Measurements from ENCODE around the gene PRELID3B. TPM values are rescaled to one million over a fixed set of nuclear protein-coding genes. Genes with fewer than 3 reads are reported as not detected.
A peak's percentile ranks its signal among the peaks of the same experiment; 100 is the strongest.
"Not testable (repeated sequence)": the region's sequence is repeated elsewhere in the genome, so short reads cannot be mapped to it uniquely, and the experiment has no call there.

Gene PRELID3B
- total RNA-seq, 3 donors from 2014 or later (not counting 1 experiment from before 2014, with no cell fraction given): 49.3 to 51.6 (median 51.4) TPM

GRCh38 chr20:59014680-59015389, 27.8 kb downstream of the PRELID3B start:
- Mint-ChIP-seq H3K27ac (peak overlapping the region; percentile 34 to 57), H3K9me3 (no peaks in the 10 kb centered on the region)
- H3K4me3 ChIP-seq (ENCODE audit: low read length): no peak overlapping the region

GRCh38 chr20:59013959-59014608, 28.5 kb downstream of the PRELID3B start:
- Mint-ChIP-seq H3K4me3 (peak overlapping the region; percentile 21), H3K27me3 (ENCODE audit: low read depth in 2 of 2) (no peaks in the 10 kb centered on the region), H3K36me3 (no peaks in the 10 kb centered on the region), H3K9me3 (no peaks in the 10 kb centered on the region), H3K4me1 (peaks cover 35 to 43% of the 10 kb centered on the region in 2 donors), H3K27ac (peak overlapping the region; percentile 34 to 57)
- TF ChIP-seq CTCF (IDR thresholded peaks at IDR 0.05): no peak
- H3K4me1 ChIP-seq (ENCODE audit: control insufficient read depth, insufficient read depth, low read length): peaks cover 32% of the 10 kb centered on the region
- no peak overlapping the region for H3K4me3 ChIP-seq (ENCODE audit: low read length)
- DNase-seq (peak; percentile 15 to 45), ATAC-seq (peak; percentile 49 to 66 (median 60))
- H3K27ac ChIP-seq (ENCODE audit: low read length): no peak overlapping the region
- H3K36me3 ChIP-seq (ENCODE audit: control insufficient read depth, insufficient read depth, low read length): no peaks in the 10 kb centered on the region
- no peaks in the 10 kb centered on the region for H3K27me3 ChIP-seq (ENCODE audit: control insufficient read depth, insufficient read depth, low read length)
- WGBS (ENCODE audit: insufficient coverage): 39% methylated on average over 13 of the region's 13 CpGs
- intact Hi-C loops (cut with micrococcal nuclease): no loop called here
- no peaks in the 10 kb centered on the region for H3K9me3 ChIP-seq (ENCODE audit: control insufficient read depth, insufficient read depth, low read length)

More at GRCh38 chr20:59014680-59015389, 27.8 kb downstream of the PRELID3B start:
- intact Hi-C loops (cut with micrococcal nuclease): no loop called here
- Mint-ChIP-seq H3K4me1 (peaks cover 35 to 46% of the 10 kb centered on the region in 2 donors), H3K36me3 (no peaks in the 10 kb centered on the region), H3K27me3 (ENCODE audit: low read depth in 2 of 2) (no peaks in the 10 kb centered on the region), H3K4me3 (no peak overlapping the region)
- DNase-seq: peak in 1 of 2 donors; percentile 4
- TF ChIP-seq CTCF (IDR thresholded peaks at IDR 0.05): no peak
- no peaks in the 10 kb centered on the region for H3K9me3 ChIP-seq (ENCODE audit: control insufficient read depth, insufficient read depth, low read length)
- no peaks in the 10 kb centered on the region for H3K27me3 ChIP-seq (ENCODE audit: control insufficient read depth, insufficient read depth, low read length)
- no peak overlapping the region for H3K27ac ChIP-seq (ENCODE audit: low read length)
- no peak for ATAC-seq
- peaks cover 32% of the 10 kb centered on the region for H3K4me1 ChIP-seq (ENCODE audit: control insufficient read depth, insufficient read depth, low read length)
- no peaks in the 10 kb centered on the region for H3K36me3 ChIP-seq (ENCODE audit: control insufficient read depth, insufficient read depth, low read length)
- 83% methylated on average over 17 of the region's 17 CpGs for WGBS (ENCODE audit: insufficient coverage)

- Mint-ChIP-seq H3K9me3 (no peaks in the 10 kb centered on the region), H3K4me3 (no peak overlapping the region), H3K36me3 (no peaks in the 10 kb centered on the region), H3K4me1 (peaks cover 35 to 41% of the 10 kb centered on the region in 2 donors), H3K27ac (peak overlapping the region in 1 of 2 donors; percentile 42), H3K27me3 (ENCODE audit: low read depth in 2 of 2) (no peaks in the 10 kb centered on the region)
- DNase-seq: peak in 1 of 2 donors; percentile 10
- WGBS (ENCODE audit: insufficient coverage): 94% methylated on average over 17 of the region's 17 CpGs
- ATAC-seq: no peak
- Histone ChIP-seq H3K9me3 (ENCODE audit: control insufficient read depth, insufficient read depth, low read length) (no peaks in the 10 kb centered on the region), H3K27ac (ENCODE audit: low read length) (no peak overlapping the region), H3K4me1 (ENCODE audit: control insufficient read depth, insufficient read depth, low read length) (peaks cover 38% of the 10 kb centered on the region), H3K4me3 (ENCODE audit: low read length) (no peak overlapping the region), H3K36me3 (ENCODE audit: control insufficient read depth, insufficient read depth, low read length) (no peaks in the 10 kb centered on the region), H3K27me3 (ENCODE audit: control insufficient read depth, insufficient read depth, low read length) (no peaks in the 10 kb centered on the region)
- intact Hi-C loops (cut with micrococcal nuclease): no loop called here
- TF ChIP-seq CTCF (IDR thresholded peaks at IDR 0.05): no peak
Measured at GRCh38 chr20:59013031-59013951, 29.3 kb downstream of the PRELID3B start.

GRCh38 chr20:59011874-59012157, 30.8 kb downstream of the PRELID3B start:
- H3K36me3 ChIP-seq (ENCODE audit: control insufficient read depth, insufficient read depth, low read length); H3K27ac Mint-ChIP-seq; H3K27me3 ChIP-seq (ENCODE audit: control insufficient read depth, insufficient read depth, low read length); H3K27me3 Mint-ChIP-seq (ENCODE audit: low read depth in 2 of 2); H3K4me3 Mint-ChIP-seq; H3K27ac ChIP-seq (ENCODE audit: low read length); H3K9me3 ChIP-seq (ENCODE audit: control insufficient read depth, insufficient read depth, low read length); H3K4me3 ChIP-seq (ENCODE audit: low read length); ATAC-seq; DNase-seq; H3K9me3 Mint-ChIP-seq; intact Hi-C loops (cut with micrococcal nuclease); H3K36me3 Mint-ChIP-seq: not testable (repeated sequence)
- peaks cover 31 to 39% of the 10 kb centered on the region in 2 donors for H3K4me1 Mint-ChIP-seq
- 96% methylated on average over 2 of the region's 3 CpGs for WGBS (ENCODE audit: insufficient coverage)
- H3K4me1 ChIP-seq (ENCODE audit: control insufficient read depth, insufficient read depth, low read length): peaks cover 43% of the 10 kb centered on the region

All from natural killer cell (primary cell).